ENCODE measurements around the gene PCNX3.

DNA sequence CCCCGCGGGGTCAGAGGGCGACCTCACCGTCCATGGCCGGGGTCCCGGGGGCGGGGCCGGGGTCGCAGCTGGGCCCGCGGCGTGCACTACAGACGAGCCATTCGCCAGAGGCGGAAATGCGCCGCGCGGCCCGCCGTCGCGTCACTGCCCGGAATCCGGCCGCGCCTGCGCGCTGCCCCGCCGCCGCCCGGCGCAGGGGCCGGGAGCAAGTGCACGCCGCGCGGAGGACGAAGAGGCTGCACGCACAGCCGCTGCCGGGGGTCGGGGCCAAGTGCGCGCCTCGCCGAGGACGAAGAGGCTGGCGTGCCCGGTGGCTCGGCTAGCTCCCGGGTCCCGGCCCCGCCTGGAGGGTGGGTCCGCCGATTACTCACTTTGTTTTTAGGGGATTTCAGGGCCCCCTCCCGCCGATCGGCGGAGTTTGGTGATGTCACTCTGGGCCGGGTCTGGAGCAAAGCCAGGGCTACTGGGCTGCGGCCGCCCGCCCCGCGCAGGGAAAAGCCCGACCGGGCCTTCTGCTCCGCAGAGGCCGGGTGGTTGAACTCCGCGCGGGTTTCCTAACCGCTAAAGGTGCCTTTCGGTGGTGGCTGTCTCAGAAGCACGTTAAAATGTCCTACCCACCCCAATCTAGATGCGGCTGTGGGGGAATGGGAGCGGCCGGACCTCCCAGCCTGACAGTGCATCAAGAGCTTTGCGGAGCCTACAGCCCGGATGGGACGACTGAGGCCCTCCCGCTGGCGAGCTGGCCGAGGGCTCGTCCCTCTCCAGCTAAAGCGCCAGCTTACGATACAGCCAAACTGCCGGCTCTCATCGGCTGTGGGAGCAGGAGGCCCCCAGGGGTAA is 47.4 kb downstream of the PCNX3 start, which contains the start of gene RELA:
- TF ChIP-seq CTCF (conservative IDR thresholded peaks at IDR 0.05 in 1 of 2, IDR thresholded peaks at IDR 0.05 in 1 of 2; ENCODE audit: extremely low read depth in 1 of 2, insufficient read depth in 1 of 2, low read depth in 1 of 2, low read length in 2 of 2) = no peak
- TF ChIP-seq EZH2 (IDR thresholded peaks at IDR 0.05; ENCODE audit: borderline replicate concordance, low read length) = no peak

All from mammary epithelial cell (primary cell).